Gastroesophageal sphincter (tissue), 3 donors: ENCODE measurements around the gene THRA.

ENCODE experiments used
- CTCF ChIP-seq, 4 experiments: fragments of 200-600 bp in 2 of 4; fragments of 450-650 bp in 2 of 4; sonication (generic) in 1 of 4; IDR thresholded peaks; one replicate each; pipeline ENCODE4 v1.5.1; 2017 to 2019; ENCODE audit warnings: antibody characterized with exemption in 4 of 4, mild to moderate bottlenecking in 2 of 4, moderate library complexity in 2 of 4
- POLR2A ChIP-seq, 2 donors: fragments of 450-650 bp; IDR thresholded peaks; one replicate each; pipeline ENCODE4 v1.6.1; 2017; ENCODE audit warnings: antibody characterized with exemption in 2 of 2, mild to moderate bottlenecking in 2 of 2, moderate library complexity in 1 of 2

- TF ChIP-seq CTCF (IDR thresholded peaks at IDR 0.05) (no peak), POLR2A (IDR thresholded peaks at IDR 0.05) (no peak)
Measured at GRCh38 chr17:40108970-40109824, 46.4 kb downstream of the THRA start.
